HK-2 (cell line): Measurements from ENCODE around the gene PAFAH1B2.
A peak's percentile ranks its signal among the peaks of the same experiment; 100 is the strongest.

Experiments
- DNase-seq: peaks from one replicate; pipeline ENCODE4 v3.0.0-alpha.2; 2018; ENCODE audit not compliant: unreplicated experiment

The PAFAH1B2 gene

DNA sequence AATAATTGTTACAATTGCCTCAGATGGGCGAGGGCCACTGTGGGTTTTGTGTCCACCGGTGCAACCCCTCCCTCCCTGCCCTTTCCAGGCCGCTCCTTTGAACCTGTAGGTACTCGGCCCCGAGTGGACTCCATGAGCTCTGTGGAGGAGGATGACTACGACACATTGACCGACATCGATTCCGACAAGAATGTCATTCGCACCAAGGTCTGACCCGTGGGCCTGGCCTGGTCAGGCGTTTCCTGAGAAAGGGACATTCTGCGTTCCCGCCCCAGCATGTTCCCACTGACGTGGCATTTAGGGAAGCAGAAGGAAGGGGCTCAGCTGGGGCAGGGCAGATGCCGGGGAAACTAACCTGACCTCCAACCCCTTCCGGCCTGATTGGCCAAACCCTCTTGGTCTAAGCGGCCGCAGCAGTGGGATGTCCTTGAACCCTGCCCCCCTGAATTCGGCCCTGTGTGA, 44.6 kb downstream of the PAFAH1B2 start:
- DNase-seq: no peak

GRCh38 chr11:117189191-117189940, 45.3 kb downstream of the PAFAH1B2 start:
- DNase-seq: no peak

DNA sequence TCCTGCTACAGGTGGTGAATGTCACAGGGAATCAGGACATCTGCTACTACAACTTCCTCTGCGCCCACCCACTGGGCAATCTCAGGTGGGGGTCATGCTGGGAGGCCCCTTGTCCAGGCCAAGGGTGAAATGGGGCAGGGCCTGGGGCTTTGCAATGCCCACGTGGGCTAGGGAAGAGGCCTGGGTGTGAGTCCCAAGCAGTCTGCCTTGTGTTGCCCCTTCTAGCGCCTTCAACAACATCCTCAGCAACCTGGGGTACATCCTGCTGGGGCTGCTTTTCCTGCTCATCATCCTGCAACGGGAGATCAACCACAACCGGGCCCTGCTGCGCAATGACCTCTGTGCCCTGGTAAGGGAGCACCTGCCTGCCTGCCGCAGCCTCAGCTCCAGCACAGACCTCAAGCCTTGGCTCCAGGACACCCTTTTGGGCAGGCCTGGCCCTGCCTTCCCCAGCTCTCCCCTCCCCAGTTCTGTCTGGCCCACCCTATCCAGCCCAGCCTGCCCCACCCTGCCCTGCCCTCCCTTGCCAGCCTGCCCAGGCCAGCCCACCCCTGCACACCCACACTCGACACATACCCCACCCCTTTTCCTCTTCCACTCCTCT, 46.0 kb downstream of the PAFAH1B2 start:
- DNase-seq: no peak

- DNase-seq: no peak
Observed at GRCh38 chr11:117191680-117192400, 47.8 kb downstream of the PAFAH1B2 start.

- no peak for DNase-seq
Observed at GRCh38 chr11:117192401-117192875, 48.4 kb downstream of the PAFAH1B2 start.

DNA sequence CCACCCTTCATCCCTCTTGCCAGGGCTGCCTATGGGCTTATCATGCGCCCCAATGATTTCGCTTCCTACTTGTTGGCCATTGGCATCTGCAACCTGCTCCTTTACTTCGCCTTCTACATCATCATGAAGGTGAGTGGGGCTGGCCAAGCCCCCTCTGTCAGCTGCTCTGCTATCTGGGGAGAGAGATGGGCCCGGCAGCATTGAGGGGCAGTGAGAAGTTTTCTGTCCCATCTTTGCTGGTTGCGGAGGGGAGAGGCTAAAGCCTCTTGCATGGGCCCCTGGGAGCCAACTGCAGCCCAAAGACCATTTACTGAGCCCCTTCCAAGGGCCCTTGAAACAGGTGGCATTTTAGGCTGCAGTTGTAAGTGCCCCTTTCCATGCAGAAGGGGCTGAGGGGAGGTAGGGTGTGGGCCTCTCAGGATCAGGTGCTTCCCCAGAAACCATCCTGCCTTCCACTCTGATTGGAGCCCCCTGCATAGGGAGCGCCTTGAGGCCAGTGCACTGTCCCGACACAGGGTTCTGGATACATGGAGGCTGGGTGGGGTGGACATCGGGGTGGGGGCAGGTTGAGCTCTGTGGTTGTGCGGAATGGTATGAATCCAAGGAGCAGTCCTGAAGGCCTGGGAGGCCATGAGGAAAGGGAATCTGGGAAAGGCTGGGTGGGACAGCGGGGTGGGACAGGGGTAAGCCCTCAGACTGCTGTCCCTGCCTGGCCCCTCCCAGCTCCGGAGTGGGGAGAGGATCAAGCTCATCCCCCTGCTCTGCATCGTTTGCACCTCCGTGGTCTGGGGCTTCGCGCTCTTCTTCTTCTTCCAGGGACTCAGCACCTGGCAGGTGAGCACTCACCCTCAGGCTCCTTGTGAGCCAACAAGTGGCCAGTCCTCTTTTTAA, 49.3 kb downstream of the PAFAH1B2 start:
- DNase-seq: no peak

DNA sequence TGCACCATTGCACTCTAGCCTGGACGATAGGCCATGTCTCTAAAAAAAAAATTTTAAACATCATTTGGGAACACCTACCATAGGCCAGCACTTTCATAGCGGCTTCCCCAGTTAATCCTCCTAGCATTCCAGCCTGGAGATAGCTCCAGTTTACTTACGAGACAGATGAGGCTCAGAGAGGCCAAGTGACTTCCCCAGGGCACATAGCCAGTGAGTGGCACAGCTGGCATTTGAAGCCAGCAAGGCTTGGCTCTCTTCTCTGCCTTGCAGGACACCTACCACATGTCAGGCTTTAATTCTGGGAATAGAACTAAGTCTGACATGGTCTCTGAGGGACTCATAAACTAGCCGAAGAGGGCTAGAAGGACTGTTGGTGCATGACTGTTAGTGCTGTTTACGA, 50.2 kb downstream of the PAFAH1B2 start:
- DNase-seq: no peak

- DNase-seq: no peak
Observed at GRCh38 chr11:117195258-117195657, 51.2 kb downstream of the PAFAH1B2 start.

DNA sequence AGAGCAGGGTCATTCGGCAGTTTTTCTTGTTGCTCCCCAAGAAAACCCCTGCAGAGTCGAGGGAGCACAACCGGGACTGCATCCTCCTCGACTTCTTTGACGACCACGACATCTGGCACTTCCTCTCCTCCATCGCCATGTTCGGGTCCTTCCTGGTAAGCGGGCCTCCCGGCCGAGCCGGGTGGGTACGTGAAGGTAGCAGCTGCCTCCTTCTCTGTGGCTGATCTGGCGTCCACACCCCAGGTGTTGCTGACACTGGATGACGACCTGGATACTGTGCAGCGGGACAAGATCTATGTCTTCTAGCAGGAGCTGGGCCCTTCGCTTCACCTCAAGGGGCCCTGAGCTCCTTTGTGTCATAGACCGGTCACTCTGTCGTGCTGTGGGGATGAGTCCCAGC, 51.7 kb downstream of the PAFAH1B2 start:
- DNase-seq: no peak

DNA sequence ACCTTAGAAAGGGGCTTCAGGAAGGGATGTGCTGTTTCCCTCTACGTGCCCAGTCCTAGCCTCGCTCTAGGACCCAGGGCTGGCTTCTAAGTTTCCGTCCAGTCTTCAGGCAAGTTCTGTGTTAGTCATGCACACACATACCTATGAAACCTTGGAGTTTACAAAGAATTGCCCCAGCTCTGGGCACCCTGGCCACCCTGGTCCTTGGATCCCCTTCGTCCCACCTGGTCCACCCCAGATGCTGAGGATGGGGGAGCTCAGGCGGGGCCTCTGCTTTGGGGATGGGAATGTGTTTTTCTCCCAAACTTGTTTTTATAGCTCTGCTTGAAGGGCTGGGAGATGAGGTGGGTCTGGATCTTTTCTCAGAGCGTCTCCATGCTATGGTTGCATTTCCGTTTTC, 52.9 kb downstream of the PAFAH1B2 start:
- no peak for DNase-seq

GRCh38 chr11:117197516-117198456, 53.7 kb downstream of the PAFAH1B2 start:
- no peak for DNase-seq

DNA sequence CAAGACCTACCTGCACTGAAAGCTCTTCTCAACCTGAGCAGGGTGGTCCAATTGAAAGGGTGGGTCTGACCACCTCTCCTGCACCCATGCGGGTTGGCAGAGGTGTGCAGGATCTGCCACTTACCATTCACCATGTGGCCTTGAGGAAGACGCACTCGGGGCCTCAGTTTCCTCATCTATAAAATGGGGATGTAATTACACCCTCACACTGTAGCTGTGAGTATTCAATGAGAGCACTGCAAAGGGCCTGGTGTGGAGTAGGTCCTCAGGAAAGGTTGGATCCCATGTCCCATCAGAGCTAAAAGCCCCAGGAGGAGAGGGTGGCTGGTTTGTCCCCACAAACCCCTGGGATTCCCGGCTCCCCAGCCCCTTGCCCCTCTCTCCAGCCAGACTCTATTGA, 54.5 kb downstream of the PAFAH1B2 start:
- DNase-seq: no peak

DNA sequence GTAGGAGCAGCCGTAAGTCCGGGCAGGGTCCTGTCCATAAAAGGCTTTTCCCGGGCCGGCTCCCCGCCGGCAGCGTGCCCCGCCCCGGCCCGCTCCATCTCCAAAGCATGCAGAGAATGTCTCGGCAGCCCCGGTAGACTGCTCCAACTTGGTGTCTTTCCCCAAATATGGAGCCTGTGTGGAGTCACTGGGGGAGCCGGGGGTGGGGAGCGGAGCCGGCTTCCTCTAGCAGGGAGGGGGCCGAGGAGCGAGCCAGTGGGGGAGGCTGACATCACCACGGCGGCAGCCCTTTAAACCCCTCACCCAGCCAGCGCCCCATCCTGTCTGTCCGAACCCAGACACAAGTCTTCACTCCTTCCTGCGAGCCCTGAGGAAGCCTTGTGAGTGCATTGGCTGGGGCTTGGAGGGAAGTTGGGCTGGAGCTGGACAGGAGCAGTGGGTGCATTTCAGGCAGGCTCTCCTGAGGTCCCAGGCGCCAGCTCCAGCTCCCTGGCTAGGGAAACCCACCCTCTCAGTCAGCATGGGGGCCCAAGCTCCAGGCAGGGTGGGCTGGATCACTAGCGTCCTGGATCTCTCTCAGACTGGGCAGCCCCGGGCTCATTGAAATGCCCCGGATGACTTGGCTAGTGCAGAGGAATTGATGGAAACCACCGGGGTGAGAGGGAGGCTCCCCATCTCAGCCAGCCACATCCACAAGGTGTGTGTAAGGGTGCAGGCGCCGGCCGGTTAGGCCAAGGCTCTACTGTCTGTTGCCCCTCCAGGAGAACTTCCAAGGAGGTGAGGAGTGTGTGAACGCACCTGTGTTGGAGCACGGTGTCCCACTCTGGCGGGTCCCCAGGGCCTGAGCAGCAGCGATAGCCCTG, 55.2 kb downstream of the PAFAH1B2 start, which contains the start of gene TAGLN:
Gene TAGLN, plus strand, starts transcription at position 318 of the 863 bp plus-strand sequence. CDS start 3,644 bp downstream, outside the sequence.
- peak; percentile 28 for DNase-seq

GRCh38 chr11:117199916-117200812, 56.1 kb downstream of the PAFAH1B2 start:
- DNase-seq: no peak

DNA sequence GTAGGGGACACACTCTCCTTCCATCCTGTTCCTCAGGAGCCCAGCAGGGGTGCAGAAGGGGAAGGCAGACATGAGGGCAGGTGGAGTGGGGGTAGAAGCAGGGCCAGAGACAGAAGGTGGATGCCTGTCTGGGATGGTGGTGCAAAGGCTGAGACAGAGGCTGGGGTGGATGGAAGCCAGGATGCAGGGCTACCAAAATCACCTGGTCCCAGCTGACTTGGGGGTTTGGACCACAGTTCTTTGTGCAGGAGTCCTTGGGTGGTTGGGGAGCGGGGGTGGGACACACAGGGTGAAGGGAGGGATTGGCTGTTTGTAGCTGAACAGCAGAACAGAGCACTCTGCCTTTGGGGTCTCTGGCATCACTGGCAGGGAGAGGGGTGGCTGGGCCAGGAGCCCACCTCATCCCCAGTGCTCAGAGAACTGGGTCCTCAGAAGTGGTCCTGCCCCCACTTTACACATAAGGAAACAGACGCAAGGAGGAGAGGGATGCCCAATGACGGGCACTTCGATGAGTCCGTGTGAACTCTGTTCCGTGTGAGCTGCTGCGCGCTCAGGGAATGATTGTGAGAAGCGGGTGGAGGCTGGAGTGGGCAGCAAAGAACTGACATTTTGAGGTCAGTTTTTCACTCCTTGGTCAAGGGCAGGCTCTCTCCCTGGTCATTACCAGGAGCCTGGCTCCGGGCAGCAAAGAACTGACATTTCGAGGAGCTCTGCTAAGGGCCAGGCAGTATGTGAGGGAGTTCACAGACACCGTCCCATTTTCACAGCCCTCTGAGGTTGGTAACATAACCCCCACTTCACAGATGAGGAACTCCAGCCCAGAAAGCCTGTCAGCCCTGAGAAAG, 56.9 kb downstream of the PAFAH1B2 start:
- DNase-seq: no peak

DNA sequence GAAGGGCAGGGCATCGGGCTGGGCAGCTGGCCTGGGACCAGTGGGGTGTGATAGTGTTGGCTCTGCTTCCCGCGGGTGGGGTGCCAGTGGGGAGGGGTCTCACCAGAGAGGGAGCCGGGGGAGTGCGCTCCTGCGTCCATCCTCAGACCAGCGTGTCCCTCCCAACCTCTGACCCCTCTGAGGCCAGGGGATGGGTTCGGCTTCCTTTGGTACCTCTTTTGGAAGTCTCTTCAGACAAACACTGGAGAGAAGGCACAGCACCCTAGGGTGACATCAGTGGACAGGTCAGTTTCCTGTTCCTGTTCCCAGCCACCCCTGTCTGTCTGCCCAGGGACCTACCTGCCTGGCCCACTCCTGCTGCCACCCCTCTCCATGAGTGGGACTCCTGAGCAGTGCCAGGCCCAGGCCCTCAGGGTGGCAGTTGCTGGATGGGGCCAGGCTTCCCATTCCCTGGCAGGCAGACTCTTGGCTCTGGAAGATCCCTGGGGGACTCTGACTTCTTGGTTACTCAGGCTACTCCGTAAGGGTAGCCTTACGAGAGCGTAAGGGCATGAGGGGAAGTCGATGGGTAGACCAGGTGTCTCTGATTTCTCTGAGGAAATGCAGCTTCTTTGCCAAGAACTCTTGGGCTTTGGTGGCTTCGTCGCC, 57.7 kb downstream of the PAFAH1B2 start:
- no peak for DNase-seq
